Upper lobe of left lung (tissue), 6 donors: Measurements from ENCODE around the gene HSDL2. TPM values are rescaled to one million over a fixed set of nuclear protein-coding genes. Genes with fewer than 3 reads are reported as not detected.

Source experiments
- ATAC-seq, 2 donors: fragments of 200-7000 bp; cut with Tn5 transposase; one replicate each; pipeline ENCODE4 v1.9.1; 2022; ENCODE audit warnings: mild to moderate bottlenecking in 2 of 2, moderate library complexity in 2 of 2; ENCODE audit not compliant: low FRiP score in 2 of 2
- DNase-seq, 2 donors: peaks; one replicate each; pipeline ENCODE4 v3.0.0-alpha.2; 2019 to 2020
- H3K27ac ChIP-seq, 4 donors: fragments of 200-600 bp; sonication (generic); one replicate each; pipeline ENCODE4 v1.5.1; 2016 to 2019
- H3K27me3 ChIP-seq, 4 donors: fragments of 200-600 bp; sonication (generic); one replicate each; pipeline ENCODE4 v1.5.1; 2017 to 2019
- H3K36me3 ChIP-seq, 4 donors: fragments of 200-600 bp; sonication (generic); one replicate each; pipeline ENCODE4 v1.5.1; 2016 to 2019
- H3K4me1 ChIP-seq, 4 donors: fragments of 200-600 bp; sonication (generic); one replicate each; pipeline ENCODE4 v1.5.1; 2018 to 2019
- H3K4me3 ChIP-seq, 4 donors: fragments of 200-600 bp; sonication (generic); one replicate each; pipeline ENCODE4 v1.5.1; 2017 to 2019; ENCODE audit warnings: mild to moderate bottlenecking in 2 of 4, moderate library complexity in 1 of 4
- H3K9me3 ChIP-seq, 4 donors: fragments of 200-600 bp; sonication (generic); one replicate each; pipeline ENCODE4 v1.5.1; 2018 to 2019
- CTCF ChIP-seq, 6 experiments: fragments of 450-650 bp in 4 of 6; fragments of 200-600 bp in 2 of 6; sonication (generic) in 2 of 6; IDR thresholded peaks; one replicate each; pipeline ENCODE4 v1.5.1; 2016 to 2019; ENCODE audit warnings: antibody characterized with exemption in 6 of 6
- EP300 ChIP-seq, 4 donors: sonication (generic); formaldehyde crosslinking; IDR thresholded peaks; one replicate each; pipeline ENCODE4 v1.5.1; 2017; ENCODE audit warnings: antibody characterized with exemption in 4 of 4, control low read depth in 2 of 4
- POLR2A ChIP-seq, 4 donors: fragments of 450-650 bp; IDR thresholded peaks; one replicate each; pipeline ENCODE4 v1.5.1; 2016 to 2017; ENCODE audit warnings: antibody characterized with exemption in 4 of 4, mild to moderate bottlenecking in 2 of 4
- POLR2AphosphoS5 ChIP-seq, 2 donors: sonication (generic); formaldehyde crosslinking; IDR thresholded peaks; one replicate each; pipeline ENCODE4 v1.5.1; 2017; ENCODE audit warnings: antibody characterized with exemption in 2 of 2
- WGBS, 2 donors: methylation state at CpG; one replicate each; pipeline ENCODE4 v1.1.5; 2017 to 2018; 5-methylcytosine and 5-hydroxymethylcytosine counted together
- total RNA-seq, 6 donors: library from RNA; depleted of rRNA in 4 of 6; stranded (reverse); fragments of >200 nt in 4 of 6; gene quantifications; one replicate each; pipeline versions ENCODE4 v1.1.0 to v1.2.1, GENCODE V29; 2016 to 2021
- donor health status: DM: no; HTN: no; CAD: no; lungs with moderate emphysema.
- donor health status: DM: no; HTN: yes; CAD: no; lungs with severe emphysema.

Gene HSDL2
- total RNA-seq: 10 to 100 TPM; 25.1 to 92.6 (median 46.2) TPM

- 1 to 2% methylated on average over 11 to 36 of the region's 43 CpGs for WGBS, 2 donors
- peak in 1 of 2 donors; percentile 59 for DNase-seq
- Histone ChIP-seq H3K4me3 (peak within 1 kb of the TSS; percentile 67 to 91 (median 84)), H3K27ac (peak within 1 kb of the TSS; percentile 94 to 98 (median 96)), H3K9me3 (no peaks in the 10 kb centered on the region), H3K27me3 (no peaks in the 10 kb centered on the region), H3K4me1 (peaks cover 28 to 51% (median 40%) of the 10 kb centered on the region in 4 donors), H3K36me3 (no peaks in the 10 kb centered on the region)
- ATAC-seq: peak; percentile 67 to 69
- TF ChIP-seq POLR2AphosphoS5 (IDR thresholded peaks at IDR 0.05) (no peak), CTCF (IDR thresholded peaks at IDR 0.05) (no peak), EP300 (IDR thresholded peaks at IDR 0.05) (no peak)
Measured at GRCh38 chr9:112380102-112380824, at the start of gene HSDL2. TSS of gene HSDL2 (plus strand) at chr9:112380108. CDS start at chr9:112380164, 56 bp downstream.

GRCh38 chr9:112331674-112331952 is 48.3 kb upstream of the HSDL2 start:
- 47 to 60% methylated on average over 4 of the region's 4 CpGs for WGBS, 2 donors
- H3K27me3 ChIP-seq: no peaks in the 10 kb centered on the region

GRCh38 chr9:112332214-112332613 is 47.7 kb upstream of the HSDL2 start:
- Histone ChIP-seq H3K36me3 (no peaks in the 10 kb centered on the region), H3K4me3 (peak overlapping the region; percentile 86 to 97 (median 91)), H3K27ac (peak overlapping the region; percentile 98 to 100 (median 99)), H3K27me3 (no peaks in the 10 kb centered on the region), H3K9me3 (no peaks in the 10 kb centered on the region), H3K4me1 (peaks cover 32 to 42% (median 34%) of the 10 kb centered on the region in 4 donors)
- ATAC-seq (no peak), DNase-seq (no peak)
- TF ChIP-seq CTCF (IDR thresholded peaks at IDR 0.05) (no peak), POLR2A (IDR thresholded peaks at IDR 0.05) (no peak), EP300 (IDR thresholded peaks at IDR 0.05) (no peak), POLR2AphosphoS5 (IDR thresholded peaks at IDR 0.05) (no peak)
- 6 to 13% methylated on average over 4 of the region's 4 CpGs for WGBS, 2 donors

More at GRCh38 chr9:112331674-112331952, 48.3 kb upstream of the HSDL2 start:
- no peak for TF ChIP-seq EP300 (IDR thresholded peaks at IDR 0.05)
- no peak for TF ChIP-seq POLR2AphosphoS5 (IDR thresholded peaks at IDR 0.05)
- TF ChIP-seq CTCF (IDR thresholded peaks at IDR 0.05): no peak
- TF ChIP-seq POLR2A (IDR thresholded peaks at IDR 0.05): no peak
- DNase-seq (no peak), ATAC-seq (no peak)
- H3K4me1 ChIP-seq: peaks cover 32 to 42% (median 39%) of the 10 kb centered on the region in 4 donors
- H3K27ac ChIP-seq: peak overlapping the region in 2 of 4 donors; percentile 1 to 100
- H3K36me3 ChIP-seq: no peaks in the 10 kb centered on the region
- H3K9me3 ChIP-seq: no peaks in the 10 kb centered on the region
- peak overlapping the region in 3 of 4 donors; percentile 86 to 97 (median 90) for H3K4me3 ChIP-seq

GRCh38 chr9:112332674-112332976 is 47.3 kb upstream of the HSDL2 start:
- no peak for TF ChIP-seq POLR2AphosphoS5 (IDR thresholded peaks at IDR 0.05)
- no peak for TF ChIP-seq POLR2A (IDR thresholded peaks at IDR 0.05)
- TF ChIP-seq EP300 (IDR thresholded peaks at IDR 0.05): no peak
- TF ChIP-seq CTCF (IDR thresholded peaks at IDR 0.05): no peak

More at GRCh38 chr9:112332674-112332976, 47.3 kb upstream of the HSDL2 start:
- WGBS, 2 donors: 0 to 1% methylated on average over 11 to 16 of the region's 19 CpGs
- no peak for DNase-seq
- Histone ChIP-seq H3K36me3 (no peaks in the 10 kb centered on the region), H3K9me3 (no peaks in the 10 kb centered on the region), H3K27me3 (no peaks in the 10 kb centered on the region), H3K4me3 (peak overlapping the region; percentile 86 to 97 (median 91)), H3K4me1 (peaks cover 30 to 38% (median 32%) of the 10 kb centered on the region in 4 donors), H3K27ac (peak overlapping the region; percentile 98 to 100 (median 99))
- ATAC-seq: no peak
